ENCODE data around the gene UBE2I. TPM values are rescaled to one million over a fixed set of nuclear protein-coding genes. Genes with fewer than 3 reads are reported as not detected.
"Not testable (repeated sequence)": the region's sequence is repeated elsewhere in the genome, so short reads cannot be mapped to it uniquely, and the experiment has no call there.

UBE2I gene
- total RNA-seq, 1 donor from 2014 or later = 58.7 TPM

- DNase-seq = no peak
Observed at GRCh38 chr16:1293921-1294656, 15.3 kb upstream of the UBE2I start.

- DNase-seq = no peak
Observed at GRCh38 chr16:1295465-1295864, 14.0 kb upstream of the UBE2I start.

DNA sequence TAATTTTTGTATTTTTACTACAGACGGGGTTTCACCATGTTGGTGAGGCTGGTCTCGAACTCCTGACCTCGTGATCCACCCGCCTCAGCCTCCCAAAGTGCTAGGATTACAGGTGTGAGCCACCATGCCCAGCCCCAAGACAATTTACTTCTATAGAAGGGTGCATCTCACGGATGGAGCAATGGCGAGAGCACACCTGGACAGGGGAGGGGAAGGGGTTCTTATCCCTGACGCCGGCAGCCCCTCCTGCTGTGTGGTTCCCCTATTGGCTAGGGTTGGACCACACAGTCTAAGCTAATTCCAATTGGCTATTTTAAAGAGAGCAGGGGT, 12.8 kb upstream of the UBE2I start:
- DNase-seq = not testable (repeated sequence)

- peak; percentile 57 for DNase-seq
Observed at GRCh38 chr16:1297018-1297696, 12.3 kb upstream of the UBE2I start.

DNA sequence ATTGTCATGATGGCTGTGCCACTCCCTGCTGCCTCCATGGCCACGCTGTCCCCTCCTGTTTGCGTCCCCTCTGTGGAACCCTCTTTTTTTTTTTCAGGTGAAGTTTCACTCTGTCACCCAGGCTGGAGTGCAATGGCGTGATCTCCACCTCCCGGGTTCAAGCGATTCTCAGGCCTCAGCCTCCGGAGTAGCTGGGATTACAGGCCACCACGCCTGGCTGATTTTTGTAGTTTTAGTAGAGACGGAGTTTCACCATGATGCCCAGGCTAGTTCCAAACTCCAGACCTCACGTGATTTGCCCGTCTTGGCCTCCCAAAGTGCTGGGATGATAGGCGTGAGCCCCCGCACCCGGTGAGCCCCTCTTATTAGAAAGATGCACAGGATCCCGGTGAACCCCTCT, 11.0 kb upstream of the UBE2I start:
- DNase-seq = no peak

DNA sequence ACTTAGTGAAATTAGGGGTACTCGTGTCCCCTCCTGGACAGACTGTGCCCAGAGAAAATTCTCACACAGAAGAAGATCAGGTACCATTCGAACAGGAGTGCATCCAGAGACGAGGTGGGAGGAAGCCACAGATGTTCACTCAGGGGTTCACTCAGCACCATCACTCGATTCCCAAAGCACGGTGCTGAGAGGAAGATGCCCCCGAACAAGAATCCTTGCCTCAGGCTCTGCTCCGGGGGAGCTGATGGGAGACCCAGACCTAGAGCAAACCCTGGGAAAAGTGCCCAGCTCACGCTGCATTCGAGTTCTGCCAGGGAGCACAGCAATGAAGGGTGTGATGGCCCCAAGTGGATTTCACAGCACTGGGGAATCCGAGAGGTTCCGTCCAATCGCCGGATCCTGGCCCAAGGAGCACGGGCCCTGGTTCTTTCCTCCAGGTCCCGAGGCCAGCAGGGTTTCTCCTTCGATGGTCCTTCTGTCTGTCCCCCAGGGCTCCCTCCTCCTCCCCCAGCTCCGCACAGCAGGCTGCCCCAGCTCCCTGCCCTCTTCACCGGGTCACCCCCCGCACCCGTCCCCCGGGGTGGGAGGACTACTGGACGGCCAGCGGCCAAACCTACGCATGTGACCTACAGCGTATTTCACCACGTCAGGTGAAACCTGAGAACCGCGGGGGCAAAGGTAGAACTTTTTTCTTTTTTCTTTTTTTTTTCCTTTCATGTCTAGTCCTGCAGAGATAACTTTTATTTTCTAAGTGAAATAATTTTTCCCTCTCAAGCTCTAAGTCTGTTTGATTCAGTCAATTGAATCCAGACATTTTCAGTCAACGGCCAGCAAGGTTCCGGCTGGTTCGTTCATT, 10.2 kb upstream of the UBE2I start:
- DNase-seq = no peak

DNA sequence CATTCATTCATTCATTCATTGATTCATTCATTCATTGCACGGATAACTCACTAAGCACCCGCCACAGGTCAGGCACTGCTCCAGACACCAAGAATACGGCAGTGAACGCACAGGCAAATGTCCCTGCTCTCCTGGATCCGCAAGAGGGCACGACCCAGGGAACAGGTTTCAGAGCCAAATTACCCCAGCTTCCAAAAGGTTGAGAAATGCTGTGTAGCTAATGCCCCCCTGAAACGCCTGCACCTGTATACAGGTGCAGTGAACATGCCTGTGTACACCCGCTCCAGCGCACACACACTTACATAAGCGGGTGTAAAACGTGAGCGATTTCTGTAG, 9.6 kb upstream of the UBE2I start:
- no peak for DNase-seq

DNA sequence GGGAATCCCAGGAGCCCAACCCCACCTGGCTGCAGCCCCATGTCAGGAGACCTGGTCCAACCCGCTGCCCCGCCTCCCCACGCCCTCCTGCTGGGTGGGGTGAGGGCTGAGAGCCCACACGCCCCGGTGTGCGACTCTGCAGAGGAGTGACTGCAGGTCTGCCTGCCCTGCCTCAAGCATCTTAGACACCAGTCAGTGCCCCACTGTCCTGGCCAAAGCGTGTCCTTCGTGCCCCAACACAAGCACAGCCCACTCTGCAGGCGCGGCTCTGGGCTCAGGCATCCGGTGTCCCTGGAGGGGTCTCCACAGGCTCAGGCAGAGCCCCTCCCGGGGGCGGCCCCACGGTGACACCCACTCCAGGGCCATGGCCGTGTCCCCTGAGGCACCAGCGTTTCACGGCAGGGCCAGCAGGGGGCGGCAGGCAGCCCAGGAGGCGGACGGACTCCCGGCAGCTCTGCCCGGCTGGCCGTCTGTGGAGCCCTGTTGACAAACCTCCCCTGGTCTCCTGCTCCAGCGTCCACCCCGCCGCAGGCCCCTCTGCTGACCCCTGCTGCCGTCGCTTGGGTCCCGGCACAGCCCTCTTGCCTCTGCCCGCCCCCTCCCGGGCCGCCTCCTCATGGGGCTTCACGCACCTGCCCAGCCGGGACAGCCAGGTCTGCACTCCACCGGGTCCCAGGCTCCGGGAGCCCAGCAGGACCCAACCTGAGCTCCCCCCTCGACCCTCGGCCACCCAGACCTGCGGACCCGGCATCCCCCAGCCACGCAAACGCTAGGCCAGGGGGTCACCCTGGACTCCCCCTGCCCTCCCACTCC, 8.6 kb upstream of the UBE2I start:
- DNase-seq = peak; percentile 76

DNA sequence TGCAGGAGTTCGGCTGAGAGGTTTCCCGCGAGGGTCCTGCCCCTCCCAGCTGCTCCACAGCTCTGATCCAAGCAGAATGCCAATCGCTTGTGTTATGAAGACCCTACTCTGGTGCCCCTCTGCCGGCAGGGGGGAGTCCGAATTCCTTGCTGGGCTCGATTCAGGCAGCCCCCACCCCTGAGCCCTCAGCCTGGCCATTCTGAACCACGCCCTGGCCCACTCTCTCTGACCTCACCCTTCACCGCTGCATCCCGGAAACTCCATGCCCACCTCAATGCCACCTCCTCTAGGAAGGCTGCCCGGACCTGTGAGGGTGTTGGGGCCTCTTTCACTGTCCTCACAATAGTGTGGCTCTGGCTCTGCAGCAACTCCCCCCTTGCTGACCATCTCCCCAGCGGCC, 7.9 kb upstream of the UBE2I start:
- no peak for DNase-seq

- DNase-seq = no peak
Observed at GRCh38 chr16:1305823-1306222, 3.6 kb upstream of the UBE2I start.

DNA sequence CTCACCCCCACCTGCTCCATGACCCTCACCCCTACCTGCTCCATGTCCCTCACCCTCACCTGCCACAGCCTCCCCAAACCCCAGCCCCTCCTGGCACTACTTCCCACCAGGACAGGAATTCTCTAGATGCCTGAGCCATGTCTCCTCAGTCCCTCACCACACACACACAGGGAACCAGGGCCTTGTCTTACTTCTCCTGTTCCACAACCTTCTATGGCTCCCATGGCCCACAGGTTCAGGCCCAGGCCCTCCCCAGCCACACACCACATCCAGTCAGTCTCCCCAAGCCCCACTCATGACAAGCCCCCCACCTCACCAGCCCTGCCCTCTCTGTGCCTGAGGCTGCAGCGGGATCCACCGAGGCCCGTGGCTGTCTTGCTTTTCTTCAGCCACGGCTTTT, 3.1 kb upstream of the UBE2I start:
- no peak for DNase-seq

DNA sequence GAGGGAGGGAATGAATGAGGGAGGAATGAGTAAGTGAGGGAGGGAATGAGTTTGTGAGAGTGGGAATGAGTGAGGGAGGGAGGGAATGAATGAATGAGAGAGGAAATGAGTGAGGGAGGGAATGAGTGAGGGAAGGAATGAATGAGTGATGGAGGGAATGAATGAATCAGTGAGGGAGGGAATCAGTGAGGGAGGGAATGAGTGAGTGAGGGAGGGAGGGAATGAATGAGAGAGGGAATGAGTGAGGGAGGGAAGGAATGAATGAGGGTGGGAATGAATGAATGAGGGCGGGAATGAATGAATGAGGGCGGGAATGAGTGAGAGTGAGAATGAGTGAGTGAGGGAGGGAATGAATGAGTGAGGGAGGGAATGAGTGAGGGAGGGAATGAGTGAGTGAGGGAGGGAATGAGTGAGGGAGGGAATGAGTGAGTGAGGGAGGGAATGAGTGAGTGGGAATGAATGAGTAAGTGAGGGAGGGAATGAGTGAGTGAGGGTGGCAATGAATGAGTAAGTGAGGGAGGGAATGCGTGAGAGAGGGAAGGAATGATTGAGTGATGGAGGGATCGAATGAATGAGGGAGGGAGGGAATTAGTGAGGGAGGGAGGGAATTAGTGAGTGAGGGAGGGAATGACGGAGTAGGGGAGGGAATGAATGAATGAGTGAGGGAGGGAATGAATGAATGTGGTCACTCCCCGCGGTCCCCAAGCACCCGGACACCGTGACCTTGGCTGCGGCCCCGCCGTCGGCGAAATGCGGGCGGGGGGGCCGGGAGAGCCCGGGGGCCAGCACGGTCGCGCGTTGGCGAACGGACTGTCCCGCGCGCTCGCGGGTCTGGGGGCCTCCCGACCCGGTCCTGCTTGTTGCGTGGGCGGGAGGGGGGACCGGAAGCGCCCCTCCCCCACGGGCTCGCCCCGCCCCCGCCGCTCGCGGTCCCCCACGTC, 1.1 kb upstream of the UBE2I start:
- no peak for DNase-seq

DNA sequence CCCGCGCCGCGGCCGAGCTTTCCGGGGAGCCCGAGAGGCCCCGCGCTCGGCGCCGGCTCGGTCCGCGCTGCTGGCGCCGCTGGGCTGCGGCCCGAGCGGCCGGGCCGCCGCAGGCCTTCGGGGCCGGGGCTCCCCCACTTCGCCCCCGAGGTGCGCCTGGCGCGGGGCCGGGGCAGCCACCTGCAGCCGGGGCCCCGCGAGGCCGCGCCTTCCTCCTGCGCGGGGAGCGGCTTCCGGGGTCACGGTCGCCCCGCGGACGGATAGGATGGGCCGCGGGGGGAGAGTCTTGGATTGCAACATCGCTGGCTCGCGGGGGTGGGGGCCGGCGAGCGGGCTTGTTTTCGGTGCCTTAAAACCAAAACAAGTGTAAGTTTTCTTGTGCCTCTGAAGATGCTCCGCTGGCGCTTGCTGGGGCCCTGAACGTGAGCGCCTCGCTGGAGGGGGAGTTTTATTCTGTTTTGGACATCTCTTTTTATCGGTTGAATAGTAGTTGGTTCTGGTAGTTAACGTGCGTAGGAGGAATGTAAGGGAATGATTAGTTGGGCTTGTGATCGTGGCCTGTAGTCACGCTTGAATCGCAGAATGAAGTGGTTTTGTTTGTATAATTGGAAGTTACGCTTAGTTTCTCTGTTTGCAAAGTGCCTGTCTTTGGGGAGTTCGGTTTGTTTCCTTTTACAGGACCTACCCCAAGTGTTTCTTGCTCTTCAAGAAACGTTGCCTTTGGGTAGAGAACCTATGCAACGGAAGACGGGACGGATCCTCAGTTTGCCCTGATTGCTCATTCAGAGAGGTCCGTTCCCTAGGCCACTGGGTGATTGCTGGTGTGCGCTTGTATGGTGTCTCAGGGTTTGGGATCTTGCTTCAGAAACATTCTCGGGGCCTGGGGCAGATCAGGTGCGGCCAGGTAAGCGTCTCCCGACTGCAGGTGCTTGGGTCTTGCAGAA, 724 bp downstream of the UBE2I start:
- DNase-seq = peak; percentile 42

- peak; percentile 41 for DNase-seq
Observed at GRCh38 chr16:1310832-1311200, 1.4 kb downstream of the UBE2I start.

- DNase-seq = no peak
Observed at GRCh38 chr16:1311212-1311737, 1.8 kb downstream of the UBE2I start.

DNA sequence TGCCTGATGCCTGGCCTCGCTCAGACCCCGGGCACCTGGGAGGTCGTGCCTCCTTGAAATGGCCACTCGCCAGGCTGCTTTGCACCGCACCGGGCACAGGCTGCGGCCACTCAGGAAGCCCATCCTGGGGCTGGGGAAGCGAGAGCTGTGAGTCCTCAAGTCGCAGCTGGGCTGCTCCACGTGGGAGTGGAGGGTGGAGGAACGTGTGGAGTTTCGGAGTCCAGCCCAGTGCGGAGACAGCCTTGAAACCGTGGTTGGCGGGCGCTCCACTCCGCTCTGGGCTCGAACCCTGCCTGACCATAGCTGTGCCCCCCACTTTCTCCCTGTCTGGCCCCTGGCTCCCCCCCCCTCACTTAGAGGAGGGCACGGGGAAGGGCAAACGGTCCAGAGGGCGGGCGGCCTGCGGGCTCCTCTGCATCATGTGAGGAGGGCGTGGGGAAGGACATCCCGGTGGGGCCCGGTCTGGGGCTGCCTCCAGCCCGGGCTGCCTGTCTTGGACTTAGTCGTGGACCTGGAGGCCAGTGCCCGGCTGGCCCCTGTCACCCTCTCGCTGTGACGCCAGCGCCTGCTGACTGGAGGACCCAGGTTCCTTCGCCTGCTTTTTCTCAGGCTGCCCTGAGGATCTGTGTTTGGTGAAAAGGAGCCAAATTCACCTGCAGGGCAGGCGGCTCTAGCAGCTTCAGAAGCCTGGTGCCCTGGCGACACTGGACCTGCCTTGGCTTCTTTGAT, 2.5 kb downstream of the UBE2I start:
- peak; percentile 43 for DNase-seq

DNA sequence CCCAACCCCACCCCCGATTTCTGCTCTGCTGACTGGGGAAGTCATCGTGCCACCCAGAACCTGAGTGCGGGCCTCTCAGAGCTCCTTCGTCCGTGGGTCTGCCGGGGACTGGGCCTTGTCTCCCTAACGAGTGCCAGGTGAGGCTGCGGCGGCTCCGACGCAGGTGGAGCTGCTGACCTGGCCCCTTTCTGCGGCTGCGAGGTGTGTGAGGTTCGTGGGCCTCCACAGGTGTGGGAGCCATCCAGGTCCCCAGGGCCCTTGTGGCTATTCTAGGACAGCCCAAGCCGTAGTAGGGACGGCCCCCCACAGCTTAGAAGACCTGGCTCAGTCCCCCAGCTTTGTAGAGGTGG, 3.0 kb downstream of the UBE2I start:
- DNase-seq = no peak

DNA sequence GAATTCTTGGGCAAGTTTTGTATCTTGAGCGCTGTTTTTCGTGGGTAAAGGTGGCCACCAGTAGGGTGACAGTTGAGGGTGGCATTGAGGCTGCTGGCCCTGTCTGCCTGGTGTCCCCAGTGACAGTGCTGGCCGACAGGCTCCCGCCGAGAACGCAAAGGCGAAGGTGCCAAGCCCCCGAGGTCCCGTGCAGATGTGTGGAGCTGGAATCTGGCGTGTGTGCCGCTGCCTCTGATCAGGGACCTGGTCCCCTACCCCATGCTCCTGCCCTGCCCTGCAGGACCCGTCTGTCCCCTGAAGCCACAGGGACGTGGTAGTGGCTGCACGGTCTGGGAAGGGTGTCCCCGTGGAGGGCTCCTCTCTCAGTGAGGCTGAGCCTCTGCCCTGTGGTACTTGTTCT, 3.5 kb downstream of the UBE2I start:
- DNase-seq = no peak

GRCh38 chr16:1313721-1314369, 4.4 kb downstream of the UBE2I start:
- DNase-seq = no peak
